PFSK-1 (cell line): Measurements from ENCODE around the gene FAN1.

Experiments
- FOXP2 ChIP-seq: optimal IDR thresholded peaks from 2 replicates; pipeline ENCODE3; 2011; ENCODE audit warnings: borderline replicate concordance, control low read depth, inconsistent platforms; ENCODE audit not compliant: insufficient read depth; ENCODE audit errors: extremely low read length, extremely low read depth
- POLR2AphosphoS5 ChIP-seq: IDR thresholded peaks from 2 replicates; pipeline ENCODE4 v1.6.1; 2012; ENCODE audit warnings: low read depth, mild to moderate bottlenecking, control low read depth, low read length, moderate library complexity
- SIN3A ChIP-seq: IDR thresholded peaks from 2 replicates; pipeline ENCODE4 v1.6.1; 2012; ENCODE audit warnings: mild to moderate bottlenecking, low read length, moderate library complexity, borderline replicate concordance; ENCODE audit not compliant: insufficient read depth
- TAF1 ChIP-seq: IDR thresholded peaks from 2 replicates; pipeline ENCODE4 v1.6.1; 2012; ENCODE audit warnings: low read length, control low read depth, borderline replicate concordance; ENCODE audit not compliant: insufficient read depth
- TF ChIP-seq, protein P1 (sequence below), 2 experiments: IDR thresholded peaks; 2 replicates each; pipeline versions ENCODE4 v1.6.1 to v1.8.0; 2011 to 2012; ENCODE audit warnings: low read depth in 2 of 2, low read length in 2 of 2, control low read depth in 1 of 2, inconsistent platforms in 1 of 2, mild to moderate bottlenecking in 1 of 2, moderate library complexity in 1 of 2; ENCODE audit not compliant: insufficient read depth in 1 of 2

The FAN1 gene

DNA sequence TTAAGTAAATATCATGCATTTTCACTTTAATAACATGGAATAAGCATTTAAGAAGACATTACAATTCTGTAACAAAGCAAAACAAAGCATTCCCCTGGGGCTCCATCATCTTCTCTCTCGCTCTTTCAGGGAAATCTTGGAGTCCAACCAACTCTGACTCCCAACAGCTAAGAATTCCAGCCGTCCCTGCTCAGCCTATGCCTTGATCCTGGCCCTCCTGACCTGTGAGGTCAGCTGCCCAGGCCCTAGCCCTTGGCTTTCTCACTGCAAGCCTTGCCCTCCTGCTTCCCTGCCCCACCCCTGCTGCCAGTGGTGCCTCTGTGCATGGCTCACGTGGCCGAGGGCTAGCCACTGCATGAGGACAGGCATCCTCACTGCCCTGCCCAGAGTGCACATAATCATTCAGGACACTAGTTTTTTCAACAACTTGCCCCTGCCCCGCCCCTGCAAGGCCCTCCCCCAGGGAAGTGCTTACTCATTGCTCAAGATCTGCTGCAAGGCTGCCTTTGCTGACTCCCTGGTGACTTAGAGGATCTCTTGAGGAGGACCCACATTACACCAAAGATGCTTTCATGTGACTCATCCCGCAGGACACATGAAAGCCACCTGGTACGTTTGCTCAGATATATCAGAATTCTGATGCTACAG is 50.1 kb downstream of the FAN1 start:
- TF ChIP-seq POLR2AphosphoS5 (no peak), SIN3A (no peak), FOXP2 (no peak), TAF1 (no peak)
- TF ChIP-seq, protein P1, sequence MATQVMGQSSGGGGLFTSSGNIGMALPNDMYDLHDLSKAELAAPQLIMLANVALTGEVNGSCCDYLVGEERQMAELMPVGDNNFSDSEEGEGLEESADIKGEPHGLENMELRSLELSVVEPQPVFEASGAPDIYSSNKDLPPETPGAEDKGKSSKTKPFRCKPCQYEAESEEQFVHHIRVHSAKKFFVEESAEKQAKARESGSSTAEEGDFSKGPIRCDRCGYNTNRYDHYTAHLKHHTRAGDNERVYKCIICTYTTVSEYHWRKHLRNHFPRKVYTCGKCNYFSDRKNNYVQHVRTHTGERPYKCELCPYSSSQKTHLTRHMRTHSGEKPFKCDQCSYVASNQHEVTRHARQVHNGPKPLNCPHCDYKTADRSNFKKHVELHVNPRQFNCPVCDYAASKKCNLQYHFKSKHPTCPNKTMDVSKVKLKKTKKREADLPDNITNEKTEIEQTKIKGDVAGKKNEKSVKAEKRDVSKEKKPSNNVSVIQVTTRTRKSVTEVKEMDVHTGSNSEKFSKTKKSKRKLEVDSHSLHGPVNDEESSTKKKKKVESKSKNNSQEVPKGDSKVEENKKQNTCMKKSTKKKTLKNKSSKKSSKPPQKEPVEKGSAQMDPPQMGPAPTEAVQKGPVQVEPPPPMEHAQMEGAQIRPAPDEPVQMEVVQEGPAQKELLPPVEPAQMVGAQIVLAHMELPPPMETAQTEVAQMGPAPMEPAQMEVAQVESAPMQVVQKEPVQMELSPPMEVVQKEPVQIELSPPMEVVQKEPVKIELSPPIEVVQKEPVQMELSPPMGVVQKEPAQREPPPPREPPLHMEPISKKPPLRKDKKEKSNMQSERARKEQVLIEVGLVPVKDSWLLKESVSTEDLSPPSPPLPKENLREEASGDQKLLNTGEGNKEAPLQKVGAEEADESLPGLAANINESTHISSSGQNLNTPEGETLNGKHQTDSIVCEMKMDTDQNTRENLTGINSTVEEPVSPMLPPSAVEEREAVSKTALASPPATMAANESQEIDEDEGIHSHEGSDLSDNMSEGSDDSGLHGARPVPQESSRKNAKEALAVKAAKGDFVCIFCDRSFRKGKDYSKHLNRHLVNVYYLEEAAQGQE (IDR thresholded peaks at IDR 0.05; ENCODE audit: insufficient read depth in 1 of 2, low read depth in 2 of 2, low read length in 2 of 2): no peak

DNA sequence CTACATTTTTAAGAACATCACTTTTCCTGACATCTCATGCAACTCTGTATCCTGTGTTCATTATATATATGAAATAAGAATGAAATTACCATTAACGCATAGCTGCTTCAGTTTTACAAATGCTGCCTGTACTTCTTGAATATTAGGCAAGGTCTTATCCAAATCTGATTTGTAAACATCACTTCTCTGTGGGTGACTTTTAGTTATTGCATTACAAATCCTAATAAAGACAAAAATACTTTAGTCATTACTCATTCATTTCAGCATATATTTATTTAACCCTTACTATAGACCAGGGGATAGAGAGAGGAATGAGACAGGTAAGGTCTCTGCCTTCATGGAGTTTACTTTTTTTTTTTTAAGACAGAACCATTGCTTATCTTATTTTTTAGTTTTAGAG is 51.0 kb downstream of the FAN1 start:
- TF ChIP-seq, protein P1 (IDR thresholded peaks at IDR 0.05; ENCODE audit: insufficient read depth in 1 of 2, low read depth in 2 of 2, low read length in 2 of 2): no peak
- TF ChIP-seq POLR2AphosphoS5: no peak
- no peak for TF ChIP-seq FOXP2
- no peak for TF ChIP-seq TAF1
- TF ChIP-seq SIN3A: no peak

DNA sequence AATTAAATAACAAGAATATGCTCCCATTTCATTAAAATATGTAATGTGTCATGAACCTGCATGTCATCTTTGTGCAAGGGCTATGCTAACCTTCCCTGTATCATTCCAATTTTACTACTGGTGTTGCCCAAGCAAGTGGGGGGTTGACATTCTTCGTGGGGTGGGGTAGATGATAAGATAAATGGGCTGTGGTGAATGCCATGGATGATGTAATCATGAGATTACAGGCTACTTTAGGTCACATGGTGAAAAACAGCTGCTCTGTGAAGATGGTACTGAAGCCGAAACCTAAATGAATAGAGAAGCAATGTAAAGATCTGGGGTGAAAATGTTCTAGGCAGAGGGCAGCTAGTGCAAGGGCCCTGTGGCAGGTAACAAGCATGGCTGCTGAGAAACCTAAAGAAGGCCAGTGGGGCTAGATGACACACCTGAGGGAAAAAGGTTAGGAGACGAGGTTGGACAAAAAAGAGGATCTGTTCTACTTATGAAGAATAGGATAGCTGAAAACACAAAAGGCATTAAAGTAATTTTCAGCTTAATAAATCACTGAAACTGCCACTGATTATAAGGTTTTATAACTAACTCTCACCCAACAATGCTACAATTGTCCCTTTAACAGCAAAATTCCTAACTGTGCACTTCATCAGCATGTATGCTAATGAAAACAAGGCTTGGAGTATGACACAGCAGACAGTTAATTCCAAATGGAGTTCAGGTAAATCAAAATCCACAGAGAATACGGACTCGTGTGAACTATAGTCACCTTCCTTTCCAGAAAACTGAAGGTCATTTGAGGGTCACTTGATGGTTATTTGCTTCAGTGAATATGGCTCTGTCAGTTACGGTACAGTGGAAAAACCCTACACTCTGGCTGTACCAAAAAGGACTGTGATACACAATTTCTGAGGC is 52.8 kb downstream of the FAN1 start:
- TF ChIP-seq, protein P1 (IDR thresholded peaks at IDR 0.05; ENCODE audit: insufficient read depth in 1 of 2, low read depth in 2 of 2, low read length in 2 of 2): no peak
- TF ChIP-seq TAF1 (no peak), POLR2AphosphoS5 (no peak), FOXP2 (no peak), SIN3A (no peak)

DNA sequence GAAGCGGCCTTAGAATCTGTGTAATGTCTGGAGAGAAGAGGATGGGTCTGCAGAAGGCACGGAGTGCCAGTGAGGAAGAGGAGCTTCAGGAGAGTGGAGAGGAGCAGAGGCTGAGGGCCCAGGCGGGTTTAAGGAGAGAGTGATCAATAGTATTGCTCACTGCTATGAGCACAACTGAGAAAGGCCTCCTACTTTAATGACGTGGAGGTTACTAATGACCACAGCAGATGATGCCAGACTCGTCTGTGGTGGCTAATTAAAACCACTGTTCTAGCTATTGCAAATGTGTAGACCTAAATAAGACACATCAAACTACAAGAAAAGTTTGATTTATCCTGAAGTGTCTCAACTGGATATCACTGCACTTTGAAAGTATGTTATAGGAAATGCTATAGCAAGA is 54.5 kb downstream of the FAN1 start:
- TF ChIP-seq, protein P1 (IDR thresholded peaks at IDR 0.05; ENCODE audit: insufficient read depth in 1 of 2, low read depth in 2 of 2, low read length in 2 of 2): no peak
- TF ChIP-seq TAF1 (no peak), FOXP2 (no peak), POLR2AphosphoS5 (no peak), SIN3A (no peak)
